AG09309 (cell line): ENCODE measurements around the gene EXOC6B.

Experiments
- DNase-seq: peaks from one replicate; pipeline ENCODE4 v3.0.0-alpha.2; 2010; ENCODE audit warnings: low read depth
- H3K4me3 ChIP-seq: 2 replicates; pipeline ENCODE4 v1.5.1; 2011; ENCODE audit warnings: mild to moderate bottlenecking, low read depth, low read length, moderate library complexity; ENCODE audit not compliant: control insufficient read depth
- TF ChIP-seq, protein P1 (sequence below): IDR thresholded peaks from 2 replicates; pipeline ENCODE4 v1.5.1; 2011; ENCODE audit warnings: mild to moderate bottlenecking, low read depth, low read length, inconsistent platforms; ENCODE audit not compliant: insufficient read depth, control insufficient read depth; ENCODE audit errors: missing control alignments

EXOC6B gene

DNA sequence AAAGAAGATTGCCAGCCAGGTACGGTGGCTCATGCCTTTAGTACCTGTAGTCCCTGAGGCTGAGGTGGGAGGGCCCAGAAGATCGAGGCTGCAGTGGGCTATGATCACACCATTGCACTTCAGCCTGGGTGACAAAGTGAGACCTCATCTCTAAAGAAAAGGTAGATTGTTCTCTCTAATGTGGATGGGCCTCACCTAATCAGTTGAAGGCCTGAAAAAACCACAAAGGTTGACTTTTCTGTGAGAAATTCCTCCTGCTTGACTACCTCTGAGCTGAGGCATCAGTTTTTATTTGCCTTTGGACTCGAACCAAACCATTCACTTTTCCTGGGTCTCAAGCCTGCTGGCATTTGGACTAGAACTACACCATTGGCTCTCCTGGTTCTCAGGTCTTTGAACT lies 536.1 kb downstream of the EXOC6B start:
- TF ChIP-seq, protein P1, sequence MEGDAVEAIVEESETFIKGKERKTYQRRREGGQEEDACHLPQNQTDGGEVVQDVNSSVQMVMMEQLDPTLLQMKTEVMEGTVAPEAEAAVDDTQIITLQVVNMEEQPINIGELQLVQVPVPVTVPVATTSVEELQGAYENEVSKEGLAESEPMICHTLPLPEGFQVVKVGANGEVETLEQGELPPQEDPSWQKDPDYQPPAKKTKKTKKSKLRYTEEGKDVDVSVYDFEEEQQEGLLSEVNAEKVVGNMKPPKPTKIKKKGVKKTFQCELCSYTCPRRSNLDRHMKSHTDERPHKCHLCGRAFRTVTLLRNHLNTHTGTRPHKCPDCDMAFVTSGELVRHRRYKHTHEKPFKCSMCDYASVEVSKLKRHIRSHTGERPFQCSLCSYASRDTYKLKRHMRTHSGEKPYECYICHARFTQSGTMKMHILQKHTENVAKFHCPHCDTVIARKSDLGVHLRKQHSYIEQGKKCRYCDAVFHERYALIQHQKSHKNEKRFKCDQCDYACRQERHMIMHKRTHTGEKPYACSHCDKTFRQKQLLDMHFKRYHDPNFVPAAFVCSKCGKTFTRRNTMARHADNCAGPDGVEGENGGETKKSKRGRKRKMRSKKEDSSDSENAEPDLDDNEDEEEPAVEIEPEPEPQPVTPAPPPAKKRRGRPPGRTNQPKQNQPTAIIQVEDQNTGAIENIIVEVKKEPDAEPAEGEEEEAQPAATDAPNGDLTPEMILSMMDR: no peak

DNA sequence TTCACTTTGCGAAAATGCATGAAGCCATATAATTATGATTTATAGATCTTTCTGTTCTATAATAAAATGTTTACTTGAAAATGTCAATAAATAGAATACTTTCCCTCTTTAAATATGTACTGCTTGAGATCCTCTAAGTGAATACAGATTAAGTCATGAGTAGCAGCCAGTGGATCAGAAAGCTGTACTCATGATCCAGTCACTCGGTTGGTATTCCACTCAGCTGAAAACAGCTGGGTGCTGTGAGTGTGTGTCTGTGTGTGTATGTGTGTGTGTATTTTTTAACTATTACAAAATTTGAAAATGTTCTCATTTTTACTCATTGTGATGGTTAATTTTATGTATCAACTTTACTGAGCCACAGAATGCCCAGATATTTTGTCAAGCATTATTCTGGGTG lies 536.5 kb downstream of the EXOC6B start:
- peak; percentile 21 for DNase-seq
- TF ChIP-seq, protein P1: no peak
- no peak overlapping the region for H3K4me3 ChIP-seq

More for the DNA sequence above, 536.1 kb downstream of the EXOC6B start:
- no peak for DNase-seq
- H3K4me3 ChIP-seq: no peak overlapping the region

DNA sequence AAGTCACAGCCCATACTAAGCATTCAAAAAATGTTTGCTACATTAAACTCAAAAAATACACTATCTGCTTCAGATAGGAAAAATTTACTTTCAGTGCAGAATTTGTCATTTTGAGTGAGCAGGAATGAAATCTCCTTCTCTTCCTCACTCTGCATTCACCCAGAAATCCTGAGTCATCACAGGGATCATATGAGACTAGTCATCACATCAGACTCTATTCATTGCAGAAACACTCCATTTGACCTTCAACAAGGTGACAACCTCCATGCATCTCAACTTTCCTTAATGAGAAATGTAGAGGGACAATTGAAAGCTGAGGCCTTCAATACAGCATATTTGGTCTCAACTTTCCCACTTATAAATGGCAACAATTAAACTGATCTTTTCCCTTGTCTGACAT lies 547.8 kb downstream of the EXOC6B start:
- TF ChIP-seq, protein P1: no peak
- no peak overlapping the region for H3K4me3 ChIP-seq
- no peak for DNase-seq

DNA sequence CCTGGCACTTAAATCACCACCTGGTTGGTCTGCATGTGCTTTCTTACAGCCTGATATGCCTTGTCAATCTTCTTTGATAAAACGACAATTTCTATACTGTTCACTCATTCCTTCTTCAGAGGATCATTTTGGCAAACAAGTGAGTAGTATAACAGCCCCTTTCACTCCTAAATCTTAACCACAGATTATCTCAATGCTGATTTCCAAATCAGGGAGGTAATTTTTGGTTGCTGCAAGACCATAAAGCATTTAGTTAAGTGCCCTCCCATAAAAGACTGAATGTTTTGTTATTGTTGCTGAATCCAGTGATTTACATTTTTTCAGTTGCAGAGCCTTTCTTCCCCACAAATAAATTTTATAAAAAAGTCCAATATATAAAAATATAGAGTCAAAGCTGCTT lies 549.0 kb downstream of the EXOC6B start:
- DNase-seq: no peak
- TF ChIP-seq, protein P1: no peak
- no peak overlapping the region for H3K4me3 ChIP-seq

DNA sequence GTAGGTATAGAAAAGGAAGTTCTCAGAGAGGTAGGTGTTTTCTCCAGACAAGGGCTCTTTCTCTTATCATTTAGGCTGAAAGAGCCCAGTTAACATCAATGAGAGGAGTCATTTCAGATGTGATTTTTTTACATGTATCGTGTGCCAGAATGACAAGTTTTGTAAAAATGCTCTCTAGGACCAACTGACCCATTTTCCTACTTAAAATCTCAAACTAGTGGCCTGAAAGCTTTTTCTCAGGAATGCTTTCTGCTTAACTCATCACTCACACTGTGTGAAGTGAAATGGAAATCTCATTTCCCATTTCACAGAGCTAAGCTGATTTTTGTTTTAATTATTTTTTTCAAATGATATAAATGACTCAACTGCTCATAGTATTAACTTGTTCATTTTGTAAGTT lies 549.5 kb downstream of the EXOC6B start:
- DNase-seq: no peak
- TF ChIP-seq, protein P1: no peak
- H3K4me3 ChIP-seq: no peak overlapping the region

DNA sequence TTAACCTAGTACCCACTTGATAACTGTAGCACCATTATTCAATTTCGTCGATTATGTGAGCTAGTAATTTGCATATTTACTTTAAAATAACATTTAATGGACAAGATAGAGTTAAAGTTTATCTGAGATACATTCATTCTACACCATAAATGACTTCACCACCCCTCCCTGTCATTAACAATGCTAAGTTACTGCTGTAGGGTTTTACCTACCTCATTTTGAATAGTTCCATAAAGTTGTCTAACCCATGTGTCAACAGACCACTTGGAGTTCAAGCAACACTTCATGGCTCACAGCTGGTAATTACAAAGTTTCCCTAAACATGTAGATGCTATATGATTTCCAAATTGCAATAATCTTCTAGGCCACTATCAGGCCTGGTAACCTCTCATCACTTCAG lies 550.7 kb downstream of the EXOC6B start:
- H3K4me3 ChIP-seq: no peak overlapping the region
- TF ChIP-seq, protein P1: no peak
- no peak for DNase-seq

DNA sequence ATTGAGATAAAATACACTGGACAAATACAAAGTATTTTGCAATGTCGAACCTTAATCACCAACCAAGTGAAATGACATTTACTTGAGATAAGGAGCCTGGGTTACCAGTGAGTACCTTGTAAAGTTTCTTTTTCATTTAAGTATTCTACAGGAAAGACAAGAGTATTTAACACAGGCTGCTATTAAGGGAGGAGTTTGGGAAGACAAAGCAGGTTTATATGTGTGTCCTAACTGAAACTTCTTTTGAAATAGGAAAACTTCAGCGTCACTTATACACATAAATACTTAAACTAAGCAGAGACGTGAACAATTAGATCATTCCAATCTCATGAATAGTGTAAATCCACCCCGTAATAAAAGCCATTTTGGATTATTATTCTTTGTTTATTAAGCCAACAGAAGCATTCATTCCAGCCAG lies 551.4 kb downstream of the EXOC6B start:
- DNase-seq: no peak
- TF ChIP-seq, protein P1: no peak
- no peak overlapping the region for H3K4me3 ChIP-seq
